Measurements from ENCODE around the gene STX3. TPM values are rescaled to one million over a fixed set of nuclear protein-coding genes. Genes with fewer than 3 reads are reported as not detected.

STX3 gene
- total RNA-seq, 1 donor from 2014 or later = 2.6 TPM

DNA sequence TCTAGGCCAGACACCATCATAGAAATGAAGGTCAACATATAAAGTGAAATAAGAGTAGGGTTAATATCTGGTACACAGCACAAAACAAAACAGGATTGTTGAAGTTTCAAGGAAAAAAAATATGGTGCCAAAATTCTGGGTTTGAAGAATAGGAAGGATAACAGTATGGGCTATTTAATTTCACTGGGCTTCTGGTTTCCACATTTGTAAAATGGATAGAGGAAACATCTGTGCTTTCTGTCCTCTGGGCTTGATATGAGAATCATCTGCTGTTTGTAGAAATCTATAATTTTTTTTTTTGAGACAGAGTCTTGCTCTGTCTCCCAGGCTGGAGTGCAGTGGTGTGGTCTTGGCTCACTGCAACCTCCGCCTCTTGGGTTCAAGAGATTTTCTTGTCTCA is 27.8 kb upstream of the STX3 start:
- Histone ChIP-seq H3K27me3 (ENCODE audit: control insufficient read depth in 3 of 3, insufficient read depth in 3 of 3, low read length in 3 of 3) (no peaks in the 10 kb centered on the region), H3K9me3 (ENCODE audit: control insufficient read depth in 3 of 3, low read length in 3 of 3) (no peaks in the 10 kb centered on the region), H3K4me1 (ENCODE audit: control insufficient read depth in 3 of 3, insufficient read depth in 3 of 3, low read length in 3 of 3) (no peaks in the 10 kb centered on the region), H3K27ac (ENCODE audit: low read depth, low read length) (no peak overlapping the region), H3K9ac (ENCODE audit: low read depth in 1 of 3, low read length in 3 of 3) (no peak overlapping the region), H3K36me3 (ENCODE audit: control insufficient read depth in 3 of 3, insufficient read depth in 3 of 3, low read length in 3 of 3) (no peaks in the 10 kb centered on the region), H3K4me3 (ENCODE audit: low read length in 3 of 3) (no peak overlapping the region)

DNA sequence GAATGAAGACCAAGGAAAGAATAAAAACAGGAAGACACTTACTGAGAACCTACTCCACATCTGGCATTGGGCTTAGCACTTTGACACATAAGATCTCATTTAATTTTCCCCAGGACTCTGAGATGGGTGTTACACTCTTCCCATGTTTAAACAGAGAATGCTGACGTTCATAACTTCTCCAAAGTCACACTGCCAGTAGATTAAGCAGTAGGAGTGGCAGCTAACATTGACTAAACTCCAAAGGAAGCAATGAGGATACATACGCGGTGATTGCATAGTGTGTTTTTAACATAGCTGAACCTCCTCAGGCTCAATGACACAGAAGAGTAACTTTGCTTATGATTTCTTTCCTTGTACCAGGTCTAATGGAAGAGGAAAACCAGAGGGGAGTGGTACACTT is 27.0 kb upstream of the STX3 start:
- Histone ChIP-seq H3K36me3 (ENCODE audit: control insufficient read depth in 3 of 3, insufficient read depth in 3 of 3, low read length in 3 of 3) (no peaks in the 10 kb centered on the region), H3K9ac (ENCODE audit: low read depth in 1 of 3, low read length in 3 of 3) (no peak overlapping the region), H3K9me3 (ENCODE audit: control insufficient read depth in 3 of 3, low read length in 3 of 3) (no peaks in the 10 kb centered on the region), H3K4me3 (ENCODE audit: low read length in 3 of 3) (no peak overlapping the region), H3K27me3 (ENCODE audit: control insufficient read depth in 3 of 3, insufficient read depth in 3 of 3, low read length in 3 of 3) (no peaks in the 10 kb centered on the region), H3K4me1 (ENCODE audit: control insufficient read depth in 3 of 3, insufficient read depth in 3 of 3, low read length in 3 of 3) (no peaks in the 10 kb centered on the region), H3K27ac (ENCODE audit: low read depth, low read length) (no peak overlapping the region)

DNA sequence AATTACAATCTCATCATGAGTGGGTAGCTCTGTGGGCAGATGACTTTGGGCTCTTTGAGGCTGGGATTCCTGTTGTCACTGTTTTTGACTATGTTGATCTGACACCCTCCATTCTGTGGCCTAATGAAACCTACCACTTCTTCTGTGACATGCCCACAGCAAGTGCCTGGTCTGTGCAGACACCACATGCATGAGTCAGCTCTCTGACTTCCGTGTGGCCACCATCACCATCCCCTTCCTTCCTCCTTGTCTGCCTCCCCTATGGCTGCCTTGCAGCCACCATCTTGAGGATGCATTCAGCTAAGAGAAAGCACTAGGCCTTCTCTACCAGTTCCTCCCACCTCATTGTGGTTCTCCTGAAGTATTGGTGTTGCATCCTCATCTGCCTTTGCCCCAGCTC is 26.3 kb upstream of the STX3 start:
- no peaks in the 10 kb centered on the region for H3K9me3 ChIP-seq (ENCODE audit: control insufficient read depth in 3 of 3, low read length in 3 of 3)
- H3K9ac ChIP-seq (ENCODE audit: low read depth in 1 of 3, low read length in 3 of 3) = no peak overlapping the region
- H3K36me3 ChIP-seq (ENCODE audit: control insufficient read depth in 3 of 3, insufficient read depth in 3 of 3, low read length in 3 of 3) = no peaks in the 10 kb centered on the region
- H3K4me3 ChIP-seq (ENCODE audit: low read length in 3 of 3) = no peak overlapping the region
- no peak overlapping the region for H3K27ac ChIP-seq (ENCODE audit: low read depth, low read length)
- H3K4me1 ChIP-seq (ENCODE audit: control insufficient read depth in 3 of 3, insufficient read depth in 3 of 3, low read length in 3 of 3) = no peaks in the 10 kb centered on the region
- no peaks in the 10 kb centered on the region for H3K27me3 ChIP-seq (ENCODE audit: control insufficient read depth in 3 of 3, insufficient read depth in 3 of 3, low read length in 3 of 3)

DNA sequence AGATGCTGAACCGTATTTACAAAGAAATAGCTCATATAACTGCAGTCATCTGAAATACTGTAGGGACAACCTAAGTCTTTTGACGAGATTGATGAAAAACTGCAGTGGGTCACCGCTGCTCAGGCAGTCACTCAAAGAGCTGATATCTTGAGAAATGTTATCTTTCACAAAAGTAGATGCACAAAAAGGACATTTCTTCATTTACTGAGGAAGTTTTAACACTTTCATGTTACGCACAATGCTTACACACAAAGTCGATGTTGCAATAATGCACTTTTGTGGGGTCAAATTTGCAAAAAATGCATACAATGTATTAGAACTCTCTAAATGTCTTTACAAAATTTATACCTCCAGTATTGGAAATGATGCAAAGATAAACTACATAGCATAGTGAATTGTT is 25.3 kb upstream of the STX3 start:
- Histone ChIP-seq H3K27ac (ENCODE audit: low read depth, low read length) (no peak overlapping the region), H3K4me3 (ENCODE audit: low read length in 3 of 3) (no peak overlapping the region), H3K4me1 (ENCODE audit: control insufficient read depth in 3 of 3, insufficient read depth in 3 of 3, low read length in 3 of 3) (no peaks in the 10 kb centered on the region), H3K9me3 (ENCODE audit: control insufficient read depth in 3 of 3, low read length in 3 of 3) (no peaks in the 10 kb centered on the region), H3K36me3 (ENCODE audit: control insufficient read depth in 3 of 3, insufficient read depth in 3 of 3, low read length in 3 of 3) (no peaks in the 10 kb centered on the region), H3K27me3 (ENCODE audit: control insufficient read depth in 3 of 3, insufficient read depth in 3 of 3, low read length in 3 of 3) (no peaks in the 10 kb centered on the region), H3K9ac (ENCODE audit: low read depth in 1 of 3, low read length in 3 of 3) (no peak overlapping the region)

DNA sequence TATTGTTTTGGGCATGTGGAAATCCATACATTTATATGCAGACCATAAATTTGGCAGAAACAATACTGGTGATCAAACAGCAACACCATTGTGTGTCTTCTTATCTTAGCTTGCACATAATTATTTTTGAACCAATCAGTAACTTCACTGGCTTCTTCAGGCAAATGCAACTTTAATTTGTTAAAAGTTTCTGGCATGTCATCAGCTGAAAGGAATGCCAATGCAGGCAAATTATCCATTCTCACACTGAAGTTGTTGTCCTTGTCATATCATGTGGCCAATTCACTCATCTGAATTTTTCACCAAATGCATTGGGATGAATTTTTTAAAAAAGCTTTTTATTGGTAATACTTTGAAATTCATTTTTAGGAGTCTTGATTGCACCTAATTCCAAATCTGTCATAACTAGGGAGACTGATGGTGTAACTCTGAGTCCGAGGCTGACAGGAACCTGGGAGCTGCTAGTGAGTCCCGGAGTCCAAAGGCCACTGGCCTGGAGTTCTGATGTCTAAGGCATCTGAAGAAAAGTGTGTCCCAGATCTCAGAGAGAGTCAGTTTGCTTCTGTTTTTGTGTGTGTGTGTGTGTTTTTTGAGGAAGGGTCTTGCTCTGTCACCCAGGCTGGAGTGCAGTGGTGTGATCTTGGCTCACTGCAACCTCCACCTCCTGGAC is 24.1 kb upstream of the STX3 start:
- no peak overlapping the region for H3K4me3 ChIP-seq (ENCODE audit: low read length in 3 of 3)
- H3K9ac ChIP-seq (ENCODE audit: low read depth in 1 of 3, low read length in 3 of 3) = no peak overlapping the region
- no peaks in the 10 kb centered on the region for H3K9me3 ChIP-seq (ENCODE audit: control insufficient read depth in 3 of 3, low read length in 3 of 3)
- H3K36me3 ChIP-seq (ENCODE audit: control insufficient read depth in 3 of 3, insufficient read depth in 3 of 3, low read length in 3 of 3) = no peaks in the 10 kb centered on the region
- no peaks in the 10 kb centered on the region for H3K4me1 ChIP-seq (ENCODE audit: control insufficient read depth in 3 of 3, insufficient read depth in 3 of 3, low read length in 3 of 3)
- H3K27me3 ChIP-seq (ENCODE audit: control insufficient read depth in 3 of 3, insufficient read depth in 3 of 3, low read length in 3 of 3) = no peaks in the 10 kb centered on the region
- H3K27ac ChIP-seq (ENCODE audit: low read depth, low read length) = no peak overlapping the region

DNA sequence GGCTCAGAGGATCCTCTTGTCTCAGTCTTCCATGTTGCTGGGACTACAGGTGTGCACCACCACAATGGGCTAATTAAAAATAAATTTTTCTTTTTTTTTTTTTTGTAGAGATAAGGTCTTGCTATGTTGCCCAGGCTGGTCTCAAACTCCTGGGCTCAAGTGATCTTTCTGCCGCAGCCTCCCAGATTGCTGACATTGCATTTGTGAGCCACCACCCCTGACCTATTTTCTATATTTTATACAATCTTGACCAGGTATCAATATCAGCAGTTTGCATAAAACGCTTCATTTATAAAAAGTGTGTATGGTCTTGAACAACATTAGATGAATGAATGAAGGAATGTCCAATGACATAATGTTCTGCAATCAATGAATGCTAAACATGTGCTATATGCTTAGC is 9.1 kb upstream of the STX3 start:
- H3K4me1 ChIP-seq (ENCODE audit: control insufficient read depth in 3 of 3, insufficient read depth in 3 of 3, low read length in 3 of 3) = no peaks in the 10 kb centered on the region
- H3K27me3 ChIP-seq (ENCODE audit: control insufficient read depth in 3 of 3, insufficient read depth in 3 of 3, low read length in 3 of 3) = peaks cover 0 to 6% (median 4%) of the 10 kb centered on the region in 3 donors
- H3K9me3 ChIP-seq (ENCODE audit: control insufficient read depth in 3 of 3, low read length in 3 of 3) = no peaks in the 10 kb centered on the region
- no peak overlapping the region for H3K9ac ChIP-seq (ENCODE audit: low read depth in 1 of 3, low read length in 3 of 3)
- no peak overlapping the region for H3K27ac ChIP-seq (ENCODE audit: low read depth, low read length)
- H3K36me3 ChIP-seq (ENCODE audit: control insufficient read depth in 3 of 3, insufficient read depth in 3 of 3, low read length in 3 of 3) = no peaks in the 10 kb centered on the region
- H3K4me3 ChIP-seq (ENCODE audit: low read length in 3 of 3) = no peak overlapping the region

DNA sequence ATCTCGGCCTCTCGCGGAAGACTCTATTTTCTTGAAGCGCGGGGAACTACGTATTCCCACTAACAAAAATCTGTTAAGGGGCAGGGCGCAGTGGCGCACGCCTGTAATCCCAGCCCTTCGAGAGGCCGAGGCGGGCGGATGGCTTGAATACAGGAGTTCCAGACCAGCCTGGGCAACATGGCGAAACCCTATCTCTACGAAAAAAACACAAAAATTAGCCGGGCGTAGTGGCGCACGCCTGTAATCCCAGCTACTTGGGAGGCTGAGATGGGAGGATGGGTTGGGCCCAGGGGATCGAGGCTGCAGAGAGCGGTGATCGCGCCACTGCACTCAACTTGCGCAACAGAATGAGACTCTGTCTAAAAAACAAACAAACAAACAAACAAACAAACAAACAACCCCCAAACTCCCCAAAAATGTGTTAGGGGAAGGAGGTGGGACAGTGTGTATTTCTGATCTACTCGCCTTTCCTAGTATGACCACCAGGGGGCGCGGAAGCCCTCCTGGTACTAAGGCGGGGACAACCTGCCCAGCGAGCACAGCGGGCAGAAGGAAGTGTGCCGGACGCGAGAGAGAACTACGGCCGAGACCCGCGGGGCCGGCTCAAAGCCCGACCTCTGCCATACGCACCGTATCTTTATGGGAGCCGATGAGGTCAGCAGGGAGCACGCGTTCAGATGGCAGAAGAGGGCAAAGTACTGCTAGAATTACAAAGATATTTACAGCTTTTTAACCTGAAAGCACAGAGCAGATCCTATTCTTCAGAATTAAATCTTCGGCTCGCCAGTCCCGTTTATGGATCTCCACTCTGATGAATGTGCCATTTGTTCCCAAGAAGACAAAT is 1.3 kb upstream of the STX3 start:
- H3K36me3 ChIP-seq (ENCODE audit: control insufficient read depth in 3 of 3, insufficient read depth in 3 of 3, low read length in 3 of 3) = no peaks in the 10 kb centered on the region
- H3K9me3 ChIP-seq (ENCODE audit: control insufficient read depth in 3 of 3, low read length in 3 of 3) = no peaks in the 10 kb centered on the region
- peaks cover 19 to 26% (median 22%) of the 10 kb centered on the region in 3 donors for H3K4me1 ChIP-seq (ENCODE audit: control insufficient read depth in 3 of 3, insufficient read depth in 3 of 3, low read length in 3 of 3)
- H3K4me3 ChIP-seq (ENCODE audit: low read length in 3 of 3) = peak overlapping the region; percentile 90 to 92 (median 91)
- H3K27ac ChIP-seq (ENCODE audit: low read depth, low read length) = peak overlapping the region; percentile 89
- peaks cover 0 to 5% (median 0%) of the 10 kb centered on the region in 3 donors for H3K27me3 ChIP-seq (ENCODE audit: control insufficient read depth in 3 of 3, insufficient read depth in 3 of 3, low read length in 3 of 3)
- H3K9ac ChIP-seq (ENCODE audit: low read depth in 1 of 3, low read length in 3 of 3) = peak overlapping the region; percentile 84 to 91 (median 88)

DNA sequence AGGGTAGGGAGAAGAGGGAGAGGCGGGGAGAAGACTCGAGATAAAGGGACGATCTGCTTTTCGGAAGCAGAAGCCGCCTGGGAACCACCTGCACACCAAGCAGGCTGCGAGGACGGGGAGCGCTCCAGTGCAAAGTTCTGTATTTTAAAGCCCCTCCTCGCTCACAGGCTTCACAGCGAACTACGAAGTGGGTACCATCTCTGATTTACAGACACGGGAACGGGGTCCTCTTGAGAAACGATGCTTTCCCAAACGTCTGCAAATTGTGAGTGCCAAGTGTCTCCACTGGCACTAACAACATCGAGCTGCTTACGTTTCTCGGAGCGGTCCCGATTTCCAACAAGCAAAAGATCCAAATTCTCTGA is 700 bp upstream of the STX3 start:
- peak overlapping the region; percentile 84 to 91 (median 88) for H3K9ac ChIP-seq (ENCODE audit: low read depth in 1 of 3, low read length in 3 of 3)
- peak overlapping the region; percentile 90 to 92 (median 91) for H3K4me3 ChIP-seq (ENCODE audit: low read length in 3 of 3)
- no peaks in the 10 kb centered on the region for H3K36me3 ChIP-seq (ENCODE audit: control insufficient read depth in 3 of 3, insufficient read depth in 3 of 3, low read length in 3 of 3)
- peaks cover 19 to 26% (median 22%) of the 10 kb centered on the region in 3 donors for H3K4me1 ChIP-seq (ENCODE audit: control insufficient read depth in 3 of 3, insufficient read depth in 3 of 3, low read length in 3 of 3)
- peak overlapping the region; percentile 89 for H3K27ac ChIP-seq (ENCODE audit: low read depth, low read length)
- no peaks in the 10 kb centered on the region for H3K9me3 ChIP-seq (ENCODE audit: control insufficient read depth in 3 of 3, low read length in 3 of 3)
- H3K27me3 ChIP-seq (ENCODE audit: control insufficient read depth in 3 of 3, insufficient read depth in 3 of 3, low read length in 3 of 3) = no peaks in the 10 kb centered on the region

DNA sequence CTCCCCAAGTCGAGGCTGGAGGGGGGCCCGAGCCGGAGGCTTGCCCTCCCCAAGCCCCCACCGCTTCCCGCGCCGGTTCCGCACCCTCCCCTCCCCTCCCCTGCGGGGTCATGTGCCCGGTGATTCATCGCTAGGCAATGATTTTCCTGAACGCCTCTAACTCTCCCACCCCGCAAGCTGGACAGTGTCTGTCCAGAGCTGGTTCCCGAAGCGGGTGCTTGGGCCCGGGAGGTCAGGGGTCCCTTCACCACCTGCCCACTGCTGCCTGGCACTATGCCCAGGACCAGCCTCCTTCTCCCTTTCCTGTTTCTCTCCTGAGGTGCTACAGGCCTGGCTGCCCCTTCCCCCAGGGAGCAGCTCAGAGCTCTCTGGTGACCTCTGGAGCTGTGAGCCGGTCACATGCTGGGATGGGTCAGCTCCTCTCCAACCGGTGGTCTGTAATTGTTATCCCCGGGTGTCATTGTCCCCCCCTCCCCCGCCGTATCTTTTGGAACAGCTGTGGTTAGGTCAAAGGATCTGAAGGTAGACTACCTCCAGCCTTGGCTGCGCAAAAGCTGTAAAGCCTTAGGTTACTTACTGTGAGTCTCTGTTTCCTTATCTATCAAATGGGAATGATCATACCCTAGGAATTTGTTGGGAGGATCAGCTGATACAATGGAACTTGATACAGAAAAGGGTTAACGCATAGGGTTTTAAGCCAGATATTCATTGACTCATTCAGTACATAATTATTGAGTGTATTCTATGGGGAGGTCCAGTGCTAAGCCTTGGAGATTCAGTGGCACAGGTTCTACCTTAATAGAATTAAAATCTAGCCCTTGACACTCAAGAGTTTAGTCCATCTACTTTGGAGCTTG is 753 bp downstream of the STX3 start:
- H3K4me1 ChIP-seq (ENCODE audit: control insufficient read depth in 3 of 3, insufficient read depth in 3 of 3, low read length in 3 of 3) = peaks cover 19 to 26% (median 25%) of the 10 kb centered on the region in 3 donors
- peak overlapping the region; percentile 90 to 92 (median 91) for H3K4me3 ChIP-seq (ENCODE audit: low read length in 3 of 3)
- H3K27ac ChIP-seq (ENCODE audit: low read depth, low read length) = peak overlapping the region; percentile 89
- H3K27me3 ChIP-seq (ENCODE audit: control insufficient read depth in 3 of 3, insufficient read depth in 3 of 3, low read length in 3 of 3) = no peaks in the 10 kb centered on the region
- no peaks in the 10 kb centered on the region for H3K36me3 ChIP-seq (ENCODE audit: control insufficient read depth in 3 of 3, insufficient read depth in 3 of 3, low read length in 3 of 3)
- no peaks in the 10 kb centered on the region for H3K9me3 ChIP-seq (ENCODE audit: control insufficient read depth in 3 of 3, low read length in 3 of 3)
- peak overlapping the region; percentile 86 to 91 (median 88) for H3K9ac ChIP-seq (ENCODE audit: low read depth in 1 of 3, low read length in 3 of 3)

DNA sequence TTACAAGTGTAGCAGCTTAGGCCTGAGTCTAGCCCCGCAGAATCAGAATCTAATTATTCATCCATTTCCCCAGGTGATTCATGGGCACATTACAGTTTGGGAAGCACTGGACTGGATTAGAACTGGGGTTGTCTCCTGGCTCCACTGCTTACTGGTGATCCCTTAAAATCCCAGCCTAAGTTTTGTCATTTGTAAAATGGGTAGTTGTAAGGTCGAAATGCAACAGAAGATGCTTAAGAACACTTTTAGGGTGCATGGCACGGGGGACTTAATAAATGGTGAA is 1.3 kb downstream of the STX3 start:
- Histone ChIP-seq H3K4me3 (ENCODE audit: low read length in 3 of 3) (peak overlapping the region; percentile 52 to 90 (median 54)), H3K4me1 (ENCODE audit: control insufficient read depth in 3 of 3, insufficient read depth in 3 of 3, low read length in 3 of 3) (peaks cover 19 to 26% (median 26%) of the 10 kb centered on the region in 3 donors), H3K27me3 (ENCODE audit: control insufficient read depth in 3 of 3, insufficient read depth in 3 of 3, low read length in 3 of 3) (no peaks in the 10 kb centered on the region), H3K9ac (ENCODE audit: low read depth in 1 of 3, low read length in 3 of 3) (no peak overlapping the region), H3K9me3 (ENCODE audit: control insufficient read depth in 3 of 3, low read length in 3 of 3) (no peaks in the 10 kb centered on the region), H3K27ac (ENCODE audit: low read depth, low read length) (peak overlapping the region; percentile 89), H3K36me3 (ENCODE audit: control insufficient read depth in 3 of 3, insufficient read depth in 3 of 3, low read length in 3 of 3) (no peaks in the 10 kb centered on the region)

All from skeletal muscle tissue (tissue), 4 donors.